Measurements from ENCODE around the gene CAPS2. TPM values are rescaled to one million over a fixed set of nuclear protein-coding genes. Genes with fewer than 3 reads are reported as not detected.

The CAPS2 gene
- total RNA-seq (2022; extraction: Qiagen RNA extraction): 0.90 to 1.6 TPM (median 1.4 TPM) in 5 replicates

DNA sequence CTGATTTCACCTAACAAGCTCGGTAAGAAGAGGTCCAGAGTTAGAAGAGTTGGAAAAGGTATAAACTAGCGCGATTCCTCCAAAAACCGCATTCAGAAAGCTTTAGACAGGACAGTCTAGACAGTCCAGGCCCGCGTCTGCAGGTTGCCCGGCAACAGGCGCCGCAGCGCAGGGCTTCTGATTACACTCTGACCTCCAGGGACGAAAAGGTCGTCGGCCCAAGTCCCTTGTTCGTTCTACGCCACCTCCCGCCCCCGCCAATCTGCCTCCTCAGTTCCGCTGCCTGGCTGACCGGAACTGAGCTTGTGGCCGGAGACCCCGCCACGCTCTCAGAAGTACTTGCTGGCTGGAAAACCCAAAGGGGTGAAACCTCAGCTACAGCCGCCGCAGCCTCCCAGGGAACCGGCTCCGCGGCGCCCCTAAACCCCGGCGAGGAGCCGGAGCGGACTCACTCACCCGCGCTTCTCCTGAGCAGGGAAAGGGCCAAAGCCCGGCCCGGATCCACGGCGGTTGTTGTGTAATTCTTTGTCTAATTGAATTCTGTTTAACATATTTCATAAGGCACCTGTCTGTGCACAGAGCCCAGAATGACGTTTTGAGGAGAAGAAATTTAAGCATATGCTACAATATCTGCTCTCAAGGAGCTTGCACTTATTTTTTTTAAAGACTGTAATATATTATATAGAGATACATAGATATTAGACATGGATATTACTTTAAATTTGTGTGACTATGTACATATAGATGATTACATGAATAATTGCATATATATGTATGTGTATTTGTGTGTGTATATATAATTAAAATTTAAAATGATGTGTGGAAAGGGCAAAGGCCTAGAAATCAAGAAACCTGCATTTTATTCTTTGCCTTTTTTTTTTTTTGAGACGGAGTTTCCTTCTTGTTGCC lies at the start of gene CAPS2:
Gene CAPS2 (minus strand): TSS at position 407 of the 909 bp plus-strand sequence. CDS start 3,826 bp downstream, outside the sequence.

DNA sequence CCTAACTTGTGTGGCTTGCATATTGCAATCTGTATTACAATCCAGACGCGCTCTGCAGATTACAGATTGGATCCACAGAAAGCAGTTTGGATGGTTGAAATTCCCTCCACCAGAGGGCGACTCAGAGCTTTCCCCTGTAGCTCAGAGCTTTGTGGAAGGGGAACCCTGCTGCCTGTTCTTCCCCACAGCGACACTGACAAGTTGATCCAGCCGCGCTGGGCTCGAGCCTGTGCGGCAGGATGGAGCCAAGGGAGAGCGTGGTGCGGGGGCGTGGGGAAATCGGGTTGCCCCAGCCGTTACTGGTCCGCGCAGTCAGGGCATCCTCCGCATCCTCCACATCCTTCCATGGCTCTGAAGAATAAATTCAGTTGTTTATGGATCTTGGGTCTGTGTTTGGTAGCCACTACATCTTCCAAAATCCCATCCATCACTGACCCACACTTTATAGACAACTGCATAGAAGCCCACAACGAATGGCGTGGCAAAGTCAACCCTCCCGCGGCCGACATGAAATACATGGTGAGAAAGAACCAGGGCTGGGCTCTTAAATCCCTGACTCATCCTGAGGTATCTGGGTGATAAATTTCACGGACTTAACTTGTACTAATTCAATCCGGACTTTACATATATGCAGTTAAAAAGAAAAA lies 4.4 kb upstream of the CAPS2 start, which contains the start of gene GLIPR1L1:
Gene GLIPR1L1 (plus strand): TSS at position 287 of the 647 bp plus-strand sequence. CDS start 59 bp downstream, at position 346.

Other genes with a start within 250 kb of the CAPS2 start
- gene KCNC2, start 120.5 kb downstream of the CAPS2 start, total RNA-seq (2022; extraction: Qiagen RNA extraction): not detected in 5 replicates
- gene GLIPR1L1, start 4.3 kb upstream of the CAPS2 start, total RNA-seq (2022; extraction: Qiagen RNA extraction): not detected in 5 replicates
- gene GLIPR1L2, start 60.8 kb upstream of the CAPS2 start, total RNA-seq (2022; extraction: Qiagen RNA extraction): 0.09 to 0.33 TPM (median 0.24 TPM) in 5 replicates
- gene GLIPR1, start 150.4 kb upstream of the CAPS2 start, total RNA-seq (2022; extraction: Qiagen RNA extraction): 24.6 to 33.6 TPM (median 28.0 TPM) in 5 replicates
- gene KRR1, start 181.3 kb upstream of the CAPS2 start, total RNA-seq (2022; extraction: Qiagen RNA extraction): 53.2 to 77.1 TPM (median 58.0 TPM) in 5 replicates